ENCODE results near the gene SORCS2.

DNA sequence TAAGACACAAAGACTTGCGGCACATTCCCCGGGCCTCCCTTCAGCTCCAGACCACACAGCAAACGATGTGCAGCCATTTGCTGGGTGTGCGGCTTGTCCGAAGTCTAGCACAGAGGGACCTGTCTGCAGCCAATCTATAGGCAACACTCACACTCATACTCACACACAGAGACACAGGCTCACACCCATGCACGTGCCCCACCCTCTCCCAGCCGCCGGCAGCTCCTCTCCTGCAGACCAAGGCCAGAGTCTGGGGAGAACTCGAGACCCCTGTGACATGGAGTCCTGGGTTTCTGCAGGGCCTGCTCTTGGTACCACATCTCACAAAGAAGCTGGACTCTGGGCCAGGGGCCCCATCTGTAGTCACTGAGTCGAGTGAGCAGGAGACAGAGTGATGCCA lies 487.8 kb downstream of the SORCS2 start:
- TF ChIP-seq EZH2 (IDR thresholded peaks at IDR 0.05) (no peak), POLR2AphosphoS5 (IDR thresholded peaks at IDR 0.05; ENCODE audit: borderline replicate concordance, low read depth, low read length) (no peak), FOXP2 (optimal IDR thresholded peaks at IDR 0.05; ENCODE audit: control extremely low read depth, extremely low read length, insufficient read depth) (no peak)

Data from SK-N-MC (cell line).